GM12864 (cell line): Measurements from ENCODE around the gene FGD3.

ENCODE experiments used
- DNase-seq: peaks from one replicate; pipeline ENCODE4 v3.0.0-alpha.2; 2011; ENCODE audit warnings: low read depth
- H3K4me3 ChIP-seq: 2 replicates; pipeline ENCODE4 v1.5.1; 2011; ENCODE audit warnings: mild to moderate bottlenecking, low read depth, low read length, control low read depth
- CTCF ChIP-seq: IDR thresholded peaks from 2 replicates; pipeline ENCODE4 v1.5.1; 2011; ENCODE audit warnings: low read depth, mild to moderate bottlenecking, moderate library complexity, low read length, control low read depth, inconsistent platforms; ENCODE audit errors: missing control alignments

FGD3 gene

GRCh38 chr9:93036887-93037475 is 89.7 kb downstream of the FGD3 start:
- peak; percentile 19 for TF ChIP-seq CTCF
- H3K4me3 ChIP-seq: no peak overlapping the region
- DNase-seq: no peak

DNA sequence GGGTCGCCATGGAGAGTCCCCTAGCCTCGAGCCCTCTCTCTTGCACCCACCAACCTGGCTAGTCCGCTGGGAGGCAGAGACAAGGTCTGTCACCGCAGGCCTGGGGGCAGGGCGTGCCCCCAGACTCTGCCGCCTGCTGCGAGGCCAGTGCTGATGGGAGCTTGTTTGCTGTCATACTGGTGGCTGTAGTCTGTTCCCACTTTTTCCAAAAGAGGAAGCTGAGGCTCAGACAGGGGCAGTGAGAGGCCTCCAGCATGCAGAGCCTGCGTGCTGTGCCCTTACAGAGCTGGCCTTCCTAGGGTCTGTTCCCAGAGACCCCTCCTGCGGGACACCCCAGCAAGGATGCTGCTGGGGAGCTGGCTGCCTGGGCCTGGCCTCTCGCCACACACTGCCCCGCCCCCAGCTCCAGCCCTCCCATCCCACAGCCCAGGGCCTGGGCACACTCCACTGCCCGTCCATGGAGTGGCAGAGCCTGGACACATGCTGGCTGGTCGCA is 90.2 kb downstream of the FGD3 start:
- no peak overlapping the region for H3K4me3 ChIP-seq
- TF ChIP-seq CTCF: no peak
- DNase-seq: no peak

DNA sequence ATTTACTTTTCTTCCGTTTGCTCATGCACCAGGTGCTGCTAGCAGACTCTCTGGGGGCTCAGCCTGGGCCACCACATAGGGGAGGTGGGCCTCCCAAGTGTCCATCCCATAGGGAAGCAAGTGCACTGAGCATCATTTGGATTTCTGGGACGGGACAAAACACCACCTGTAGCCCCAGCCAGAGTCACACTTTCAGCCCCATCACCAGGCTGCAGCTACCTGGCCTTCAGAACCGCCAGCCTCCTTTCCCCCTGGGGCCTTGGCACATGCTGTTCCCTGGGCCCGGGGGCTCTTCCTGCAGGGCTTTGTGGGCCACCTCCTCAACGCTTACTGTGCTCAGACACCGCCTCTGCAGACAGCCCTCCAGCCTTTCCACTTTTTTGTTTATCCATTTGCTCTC is 91.6 kb downstream of the FGD3 start:
- no peak overlapping the region for H3K4me3 ChIP-seq
- DNase-seq: no peak
- no peak for TF ChIP-seq CTCF

DNA sequence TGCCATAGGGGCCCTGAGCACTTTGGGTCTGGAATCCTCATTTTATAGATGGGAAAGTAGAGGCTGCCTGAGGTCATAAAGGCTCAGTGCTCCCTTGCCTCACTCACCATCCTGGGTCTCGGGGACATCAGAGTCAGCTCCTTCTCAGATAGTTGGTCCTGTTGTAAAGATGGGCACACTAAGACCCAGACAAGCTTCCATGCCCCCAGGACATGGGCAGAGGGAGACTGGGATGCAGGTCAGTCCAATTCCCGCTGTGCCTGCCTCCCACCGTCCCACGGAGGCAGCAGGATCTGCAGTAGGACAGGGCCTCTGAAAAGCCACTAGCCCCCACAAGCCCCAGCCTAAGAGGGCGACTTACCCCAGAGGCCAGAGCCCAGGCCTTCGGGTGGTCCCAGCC is 92.1 kb downstream of the FGD3 start:
- no peak for TF ChIP-seq CTCF
- no peak for DNase-seq
- H3K4me3 ChIP-seq: no peak overlapping the region

- no peak for DNase-seq
- no peak overlapping the region for H3K4me3 ChIP-seq
- TF ChIP-seq CTCF: no peak
These were observed 92.7 kb downstream of the FGD3 start for GRCh38 chr9:93039976-93040375.

DNA sequence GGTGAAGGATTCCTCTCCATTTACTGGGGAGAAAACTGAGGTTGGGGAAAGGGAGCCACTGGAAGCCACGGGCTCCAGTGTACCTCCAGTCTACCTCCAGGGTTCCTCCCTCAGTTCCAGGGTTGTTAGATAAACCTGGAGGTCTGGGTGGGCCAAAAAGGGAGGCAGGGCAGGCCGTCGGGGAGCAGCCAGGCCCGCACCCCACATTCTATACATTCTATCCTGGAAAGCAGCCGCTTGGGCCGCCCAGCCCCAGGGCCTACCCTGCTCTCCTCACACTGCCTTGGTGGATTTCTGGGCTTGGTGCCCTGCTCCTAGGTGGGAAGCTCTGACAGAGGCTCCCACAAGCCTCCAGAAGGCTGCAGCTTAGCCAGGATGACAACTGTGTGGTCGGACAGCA is 93.1 kb downstream of the FGD3 start:
- no peak for TF ChIP-seq CTCF
- no peak overlapping the region for H3K4me3 ChIP-seq
- DNase-seq: no peak

DNA sequence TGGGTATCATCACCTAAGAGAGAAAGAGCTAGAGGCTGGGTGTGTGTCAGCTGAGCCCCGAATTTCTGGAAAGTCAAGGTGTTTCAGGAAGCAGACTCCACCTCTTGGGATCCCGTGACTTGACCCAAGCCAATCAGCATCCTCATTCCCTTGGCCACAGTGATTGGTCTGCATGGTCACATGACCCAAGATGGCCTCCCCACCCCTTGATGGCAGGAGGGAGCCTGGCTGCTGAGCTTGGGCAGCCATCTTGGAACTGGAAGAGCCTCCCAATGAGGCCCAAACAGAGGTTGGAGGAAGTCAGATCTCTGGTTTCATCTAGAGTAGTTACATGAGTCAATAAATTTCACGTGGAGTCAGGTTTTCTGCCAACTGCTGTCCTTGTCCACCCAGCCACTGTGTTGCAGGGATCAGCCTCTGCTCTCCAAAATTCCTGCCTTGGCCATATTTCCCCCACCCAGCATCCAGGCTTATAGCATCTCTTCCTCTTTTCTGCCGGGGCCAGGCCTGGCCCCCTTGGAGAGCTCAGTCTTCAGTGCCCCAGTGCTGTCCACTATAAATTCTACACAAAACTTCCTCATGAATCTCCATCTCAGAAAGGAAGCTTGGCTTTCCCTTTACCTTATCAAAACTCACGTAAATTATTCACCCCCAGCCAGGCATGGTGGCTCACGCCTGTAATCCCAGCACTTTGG is 93.9 kb downstream of the FGD3 start:
- DNase-seq: no peak
- no peak for TF ChIP-seq CTCF
- H3K4me3 ChIP-seq: no peak overlapping the region
